ENCODE results near the gene JUND. TPM values are rescaled to one million over a fixed set of nuclear protein-coding genes. Genes with fewer than 3 reads are reported as not detected.

The JUND gene
- total RNA-seq, 2 donors from 2014 or later = 250 to 607 TPM

DNA sequence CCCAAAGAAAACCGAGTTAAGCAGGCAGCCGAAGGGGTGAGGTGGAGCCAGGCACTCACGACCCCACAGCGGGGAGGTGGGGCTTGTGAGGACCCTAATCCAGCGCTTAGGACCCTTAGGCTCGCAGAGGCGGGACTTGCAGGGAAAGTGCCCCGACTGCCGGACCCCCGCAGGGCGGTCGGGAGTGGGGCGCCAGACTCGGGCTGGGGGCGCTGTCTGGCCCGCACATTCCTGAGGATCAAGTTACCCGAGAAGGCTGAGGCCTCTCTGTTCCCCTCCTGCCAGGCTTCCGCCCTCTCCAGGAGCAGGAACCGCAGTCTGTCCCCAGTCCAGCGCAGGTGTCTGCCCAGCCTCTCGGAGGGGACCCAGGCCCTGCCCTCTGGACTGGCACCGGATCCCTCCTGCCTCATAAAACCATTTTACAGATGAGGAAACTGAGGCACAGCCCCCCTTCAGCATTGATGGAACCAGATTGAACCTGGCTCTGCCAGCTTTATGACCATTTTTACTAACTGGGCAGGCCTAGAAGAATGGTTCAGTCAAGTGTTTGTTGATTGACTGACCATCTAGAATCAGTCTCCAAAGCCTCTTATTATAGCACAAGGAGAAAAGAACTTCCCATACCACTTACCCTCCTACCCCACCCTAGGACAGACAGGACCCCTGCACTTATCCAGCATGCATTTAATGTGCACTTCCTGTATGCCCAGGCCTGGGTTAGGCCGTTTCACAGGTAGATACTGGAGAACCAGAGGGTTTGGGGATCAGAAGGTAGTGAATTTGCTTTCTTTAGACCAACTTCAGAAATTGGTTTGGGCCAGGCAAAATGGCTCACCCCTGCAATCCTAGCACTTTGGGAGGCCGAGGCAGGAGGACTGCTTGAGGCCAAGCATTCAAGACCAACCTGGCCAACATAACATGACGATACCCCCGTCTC, 6.7 kb upstream of the JUND start:
- Histone ChIP-seq H3K27ac (no peak overlapping the region), H3K4me3 (no peak overlapping the region), H3K4me1 (peaks cover 30% of the 10 kb centered on the region), H3K27me3 (no peaks in the 10 kb centered on the region), H3K9me3 (no peaks in the 10 kb centered on the region), H3K36me3 (replicated peaks in 1 of 2; ENCODE audit: insufficient read depth in 1 of 2, low read depth in 2 of 2) (no peaks in the 10 kb centered on the region)
- 50 to 63% methylated on average over 8 to 26 of the region's 26 CpGs for WGBS, 2 donors
- DNase-seq (no peak), ATAC-seq (no peak)
- intact Hi-C loops (cut with DNase I) = no loop called here
- TF ChIP-seq POLR2A (IDR thresholded peaks at IDR 0.05) (no peak), CTCF (IDR thresholded peaks at IDR 0.05) (no peak)

GRCh38 chr19:18286973-18287635, 5.7 kb upstream of the JUND start:
- ATAC-seq (no peak), DNase-seq (no peak)
- H3K27ac ChIP-seq = no peak overlapping the region
- H3K4me3 ChIP-seq = no peak overlapping the region
- H3K4me1 ChIP-seq = peaks cover 30% of the 10 kb centered on the region
- no peaks in the 10 kb centered on the region for H3K36me3 ChIP-seq (replicated peaks in 1 of 2; ENCODE audit: insufficient read depth in 1 of 2, low read depth in 2 of 2)
- H3K9me3 ChIP-seq = no peaks in the 10 kb centered on the region
- TF ChIP-seq POLR2A (IDR thresholded peaks at IDR 0.05) (no peak), CTCF (IDR thresholded peaks at IDR 0.05) (no peak)
- H3K27me3 ChIP-seq = no peaks in the 10 kb centered on the region
- intact Hi-C loops (cut with DNase I) = no loop called here
- WGBS, 2 donors = 70 to 76% methylated on average over 4 to 21 of the region's 21 CpGs

DNA sequence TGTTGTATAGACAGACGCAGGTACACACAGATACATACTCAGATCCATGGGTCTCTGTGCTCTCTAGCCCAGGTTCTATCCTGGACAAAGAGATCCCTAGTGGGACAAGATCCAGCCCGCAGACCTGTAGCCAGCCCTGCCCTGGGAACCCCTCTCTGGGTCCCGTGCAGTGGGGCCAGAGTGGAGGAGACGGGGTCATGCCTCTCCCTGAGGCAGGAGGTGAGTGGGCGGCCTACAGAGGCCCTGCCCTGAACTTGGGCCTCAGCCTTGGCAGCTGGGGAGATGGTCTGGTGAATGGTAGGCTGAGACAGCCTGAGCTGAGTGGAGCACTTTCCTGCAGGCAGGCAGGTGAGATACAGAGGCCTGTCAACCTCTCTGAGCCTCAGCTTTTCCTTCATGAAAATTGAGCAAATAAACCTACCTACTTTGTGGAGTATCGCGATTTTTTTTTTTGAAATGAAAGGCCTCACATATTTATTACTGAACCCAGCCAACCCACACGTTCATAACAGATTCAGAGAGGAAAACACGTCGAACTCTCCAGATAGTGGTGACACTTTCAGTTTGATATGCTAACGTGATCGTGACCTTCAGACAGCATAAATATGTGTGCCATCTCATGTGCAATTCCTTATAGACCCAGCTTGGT, 3.4 kb upstream of the JUND start:
- intact Hi-C loops (cut with DNase I) = no loop called here
- Histone ChIP-seq H3K27me3 (no peaks in the 10 kb centered on the region), H3K4me1 (peaks cover 12% of the 10 kb centered on the region), H3K9me3 (no peaks in the 10 kb centered on the region), H3K4me3 (no peak overlapping the region), H3K27ac (peak overlapping the region in 1 of 4 donors; percentile 18), H3K36me3 (replicated peaks in 1 of 2; ENCODE audit: insufficient read depth in 1 of 2, low read depth in 2 of 2) (no peaks in the 10 kb centered on the region)
- no peak for TF ChIP-seq POLR2A (IDR thresholded peaks at IDR 0.05)
- no peak for TF ChIP-seq CTCF (IDR thresholded peaks at IDR 0.05)
- WGBS, 2 donors = 35 to 48% methylated on average over 12 of the region's 12 CpGs
- ATAC-seq (no peak), DNase-seq (no peak)

GRCh38 chr19:18283338-18283737, 1.9 kb upstream of the JUND start:
- 86 to 89% methylated on average over 5 of the region's 5 CpGs for WGBS, 2 donors
- H3K27ac ChIP-seq = peak overlapping the region in 3 of 4 donors; percentile 97 to 100 (median 99)
- H3K9me3 ChIP-seq = no peaks in the 10 kb centered on the region

More at GRCh38 chr19:18283338-18283737, 1.9 kb upstream of the JUND start:
- ATAC-seq (no peak), DNase-seq (no peak)
- TF ChIP-seq POLR2A (IDR thresholded peaks at IDR 0.05) (peak in 1 of 3 donors; percentile 8), CTCF (IDR thresholded peaks at IDR 0.05) (no peak)
- Histone ChIP-seq H3K36me3 (replicated peaks in 1 of 2; ENCODE audit: insufficient read depth in 1 of 2, low read depth in 2 of 2) (peaks cover 3 to 7% of the 10 kb centered on the region in 2 donors), H3K27me3 (no peaks in the 10 kb centered on the region), H3K4me1 (peaks cover 20% of the 10 kb centered on the region), H3K4me3 (no peak overlapping the region)
- intact Hi-C loops (cut with DNase I) = no loop called here
